Measurements from ENCODE around the gene C5orf34. TPM values are rescaled to one million over a fixed set of nuclear protein-coding genes. Genes with fewer than 3 reads are reported as not detected.

The C5orf34 gene
- total and polyA plus RNA-seq, 2 of the 4 experiments (the other 2 are of a cell fraction) = 3.3 to 6.1 TPM

- Histone ChIP-seq H3K36me3 (ENCODE audit: control insufficient read depth, insufficient read depth, low read length) (no peaks in the 10 kb centered on the region), H3K9me1 (ENCODE audit: insufficient read depth, low read length) (no peaks in the 10 kb centered on the region), H2AK5ac (ENCODE audit: low read depth, low read length) (peak within 1 kb of the TSS; percentile 28; the same call in 1 of the 2 replicates), H2AFZ (replicated peaks; ENCODE audit: low read length, poor library complexity) (peak within 1 kb of the TSS; percentile 99), H3K4ac (ENCODE audit: low read depth, low read length) (peak within 1 kb of the TSS; percentile 96), H4K91ac (ENCODE audit: insufficient read depth, low read depth, low read length) (peak within 1 kb of the TSS; percentile 92), H4K5ac (ENCODE audit: low read depth, low read length) (peak within 1 kb of the TSS; percentile 89), H3K27ac (ENCODE audit: insufficient read depth, low read length) (peak within 1 kb of the TSS; percentile 86), H3K4me1 (ENCODE audit: control insufficient read depth, insufficient read depth, low read length) (peaks cover 2% of the 10 kb centered on the region; the same call in 1 of the 2 replicates), H3K56ac (ENCODE audit: extremely low read depth, insufficient read depth, low read length) (peak within 1 kb of the TSS; percentile 97), H4K20me1 (ENCODE audit: insufficient read depth, low read length) (no peaks in the 10 kb centered on the region), H3K9me3 (ENCODE audit: control insufficient read depth, insufficient read depth, low read length) (no peaks in the 10 kb centered on the region), H3K18ac (ENCODE audit: low read depth, low read length) (peak within 1 kb of the TSS; percentile 79), H3K4me3 (ENCODE audit: insufficient read depth, low read depth, low read length) (peak within 1 kb of the TSS; percentile 62), H3K27me3 (ENCODE audit: control insufficient read depth, insufficient read depth, low read length) (no peaks in the 10 kb centered on the region), H3K4me2 (ENCODE audit: low read depth, low read length) (peak within 1 kb of the TSS; percentile 94), H2BK120ac (ENCODE audit: low read depth, low read length) (peak within 1 kb of the TSS; percentile 81), H3K23ac (ENCODE audit: low read depth, low read length) (peak within 1 kb of the TSS; percentile 93), H3K9ac (ENCODE audit: low read depth, low read length) (peak within 1 kb of the TSS; percentile 90), H3K14ac (replicated peaks; ENCODE audit: low read depth, low read length) (peak within 1 kb of the TSS; percentile 95), H4K8ac (ENCODE audit: low read depth in 2 of 2, low read length in 2 of 2) (peak within 1 kb of the TSS; percentile 92 to 99), H2BK20ac (ENCODE audit: low read depth, low read length) (peak within 1 kb of the TSS; percentile 39; the same call in 1 of the 2 replicates), H3K79me1 (ENCODE audit: low read depth in 1 of 2, low read length in 2 of 2) (peaks cover 8 to 16% of the 10 kb centered on the region in 2 experiments), H2BK5ac (ENCODE audit: low read depth, low read length, poor library complexity, severe bottlenecking) (peak within 1 kb of the TSS; percentile 84), H2AK9ac (replicated peaks; ENCODE audit: low read depth, low read length, poor library complexity) (peak within 1 kb of the TSS; percentile 95), H2BK15ac (ENCODE audit: low read depth, low read length) (peak within 1 kb of the TSS; percentile 8; the same call in 1 of the 3 replicates)
- in situ Hi-C loops (cut with MboI; ENCODE audit: low sequenced_read_pairs) (loop anchor here (25.0 kb wide), 1 partner anchor 571 kb away; no protein-coding TSS in a partner anchor), intact Hi-C loops (cut with micrococcal nuclease) (loop anchor here (1.0 to 10.0 kb wide), 6 partner anchors 31 to 469 kb away; partner anchors contain the start of genes C5orf34 and HMGCS1), dilution Hi-C loops (cut with HindIII; ENCODE audit: low sequenced_read_pairs, unreplicated experiment) (no loop called here)
- TF ChIP-seq FOS (IDR thresholded peaks at IDR 0.05; ENCODE audit: low read depth, low read length) (no peak), POLR2A (IDR thresholded peaks at IDR 0.05; ENCODE audit: low read depth, low read length) (peak; percentile 93), CEBPB (IDR thresholded peaks at IDR 0.05; ENCODE audit: low read depth, low read length) (peak; percentile 94)
- DNase-seq (peak; percentile 92), ATAC-seq (ENCODE audit: low read depth) (peak; percentile 92)
- ChIA-PET POLR2A (ENCODE audit: unreplicated experiment) (interaction anchor here (0.6 to 1.3 kb wide), 5 partner anchors 11 to 438 kb away, joined by 3 to 14 read pairs (median 5); no protein-coding TSS in a partner anchor), CTCF (interaction anchor here (0.7 to 2.8 kb wide), 8 partner anchors 11 to 129 kb away, joined by 3 to 15 read pairs (median 7); no protein-coding TSS in a partner anchor)
- 2% methylated on average over 10 of the region's 62 CpGs; no CpG with 5 or more reads in 1 of the 2 experiments for WGBS, 2 experiments (ENCODE audit: extremely low coverage in 2 of 2, insufficient read length in 1 of 2)
- no TSS peak for BruUV-seq (replicated peaks)
Observed at GRCh38 chr5:43483298-43484105, 31.4 kb downstream of the C5orf34 start, which contains the start of gene TMEM267. Gene TMEM267, minus strand, starts transcription at chr5:43483865. Its CDS starts 29,896 bp downstream, at chr5:43453969.

Data from IMR-90 (cell line).